Stomach (tissue), 4 donors: ENCODE measurements around the gene KCNAB2.

ENCODE experiments used
- POLR2A ChIP-seq, 4 donors: fragments of 450-650 bp; IDR thresholded peaks; one replicate each; pipeline ENCODE4 v1.6.1; 2016; ENCODE audit warnings: antibody characterized with exemption in 4 of 4, control low read depth in 2 of 4, mild to moderate bottlenecking in 1 of 4, moderate library complexity in 1 of 4
- POLR2AphosphoS5 ChIP-seq, 3 donors: sonication (generic); formaldehyde crosslinking; IDR thresholded peaks; one replicate each; pipeline ENCODE4 v1.6.1; 2016; ENCODE audit warnings: antibody characterized with exemption in 3 of 3
- TF ChIP-seq, protein P1 (sequence below), 7 experiments: fragments of 450-650 bp in 4 of 7; fragments of 200-600 bp in 3 of 7; sonication (generic) in 3 of 7; IDR thresholded peaks; one replicate each; pipeline ENCODE4 v1.5.1; 2016 to 2019; ENCODE audit warnings: antibody characterized with exemption in 7 of 7, control low read depth in 2 of 7, mild to moderate bottlenecking in 1 of 7

GRCh38 chr1:6075748-6076147, 30.1 kb downstream of the KCNAB2 start:
- TF ChIP-seq, protein P1, sequence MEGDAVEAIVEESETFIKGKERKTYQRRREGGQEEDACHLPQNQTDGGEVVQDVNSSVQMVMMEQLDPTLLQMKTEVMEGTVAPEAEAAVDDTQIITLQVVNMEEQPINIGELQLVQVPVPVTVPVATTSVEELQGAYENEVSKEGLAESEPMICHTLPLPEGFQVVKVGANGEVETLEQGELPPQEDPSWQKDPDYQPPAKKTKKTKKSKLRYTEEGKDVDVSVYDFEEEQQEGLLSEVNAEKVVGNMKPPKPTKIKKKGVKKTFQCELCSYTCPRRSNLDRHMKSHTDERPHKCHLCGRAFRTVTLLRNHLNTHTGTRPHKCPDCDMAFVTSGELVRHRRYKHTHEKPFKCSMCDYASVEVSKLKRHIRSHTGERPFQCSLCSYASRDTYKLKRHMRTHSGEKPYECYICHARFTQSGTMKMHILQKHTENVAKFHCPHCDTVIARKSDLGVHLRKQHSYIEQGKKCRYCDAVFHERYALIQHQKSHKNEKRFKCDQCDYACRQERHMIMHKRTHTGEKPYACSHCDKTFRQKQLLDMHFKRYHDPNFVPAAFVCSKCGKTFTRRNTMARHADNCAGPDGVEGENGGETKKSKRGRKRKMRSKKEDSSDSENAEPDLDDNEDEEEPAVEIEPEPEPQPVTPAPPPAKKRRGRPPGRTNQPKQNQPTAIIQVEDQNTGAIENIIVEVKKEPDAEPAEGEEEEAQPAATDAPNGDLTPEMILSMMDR (IDR thresholded peaks at IDR 0.05) = no peak
- TF ChIP-seq POLR2A (IDR thresholded peaks at IDR 0.05) (no peak), POLR2AphosphoS5 (IDR thresholded peaks at IDR 0.05) (no peak)
